C4-2B (cell line): Measurements from ENCODE around the gene RAD50.

ENCODE experiments used
- CTCF ChIP-seq: fragments of 450-650 bp; conservative IDR thresholded peaks from 2 replicates; pipeline ENCODE4 v1.5.1; 2017; ENCODE audit warnings: mild to moderate bottlenecking
- ZFX ChIP-seq: fragments of 450-650 bp; IDR thresholded peaks from 2 replicates; pipeline ENCODE4 v1.6.1; 2017

GRCh38 chr5:132526974-132527564 lies 29.7 kb upstream of the RAD50 start:
- TF ChIP-seq CTCF = peak; percentile 60
- no peak for TF ChIP-seq ZFX
